Cerebellar nuclear complex (tissue), 1 donor: Measurements from ENCODE around the gene STK31.
"Not testable (repeated sequence)": the region's sequence is repeated elsewhere in the genome, so short reads cannot be mapped to it uniquely, and the experiment has no call there.

ENCODE experiments used
- DNase-seq, 2 experiments: peaks; one replicate each; lab custom pipeline; 2025; lab: John Stamatoyannopoulos, UW

Gene STK31

GRCh38 chr7:23710000-23710399, at the start of gene STK31:
STK31 (plus strand) TSS chr7:23710219; CDS start chr7:23710286, 67 bp downstream.
- no peak for DNase-seq

GRCh38 chr7:23661385-23661784, 48.6 kb upstream of the STK31 start:
- no peak for DNase-seq

DNA sequence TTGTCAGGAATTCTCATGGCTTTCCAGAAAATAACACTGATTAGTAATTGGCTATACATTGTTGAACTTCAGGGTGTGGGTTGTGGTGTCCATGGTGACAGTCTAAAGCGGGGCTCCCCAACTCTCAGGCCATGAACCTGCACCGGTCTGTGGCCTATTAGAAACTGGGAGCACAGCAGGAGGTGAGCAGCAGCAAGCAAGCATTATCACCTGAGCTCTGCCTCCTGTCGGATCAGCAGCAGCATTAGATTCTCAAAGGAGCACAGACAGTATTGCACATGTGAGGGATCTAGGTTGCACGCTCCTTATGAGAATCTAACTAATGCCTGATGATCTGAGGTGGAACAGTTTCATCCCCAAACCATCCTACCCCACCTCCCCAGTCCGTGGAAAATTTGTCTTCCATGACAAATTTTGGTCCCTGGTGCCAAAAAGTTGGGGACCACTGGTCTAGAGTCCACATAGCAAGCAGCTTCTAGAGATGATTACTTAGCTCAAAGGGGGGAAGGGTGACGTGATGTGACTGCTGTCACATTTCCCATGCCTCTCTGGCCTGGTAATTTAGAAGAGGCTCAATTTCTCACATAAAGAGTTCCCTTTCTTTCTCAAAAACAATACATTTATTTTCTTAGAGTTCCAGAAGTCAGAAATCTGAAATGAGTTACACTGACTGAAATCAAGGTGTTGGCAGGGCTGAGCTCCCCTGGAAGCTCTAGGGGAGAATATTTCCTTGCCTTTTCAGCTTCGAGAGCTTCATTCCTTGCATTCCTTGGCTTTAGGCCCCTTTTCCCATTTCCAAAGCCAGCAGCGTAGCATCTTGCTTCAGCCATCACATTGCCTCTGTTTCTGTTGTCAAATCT, 47.7 kb upstream of the STK31 start:
- no peak for DNase-seq

GRCh38 chr7:23662984-23663313, 47.1 kb upstream of the STK31 start:
- no peak for DNase-seq

- no peak for DNase-seq
Measured at GRCh38 chr7:23664122-23664521, 45.9 kb upstream of the STK31 start.

DNA sequence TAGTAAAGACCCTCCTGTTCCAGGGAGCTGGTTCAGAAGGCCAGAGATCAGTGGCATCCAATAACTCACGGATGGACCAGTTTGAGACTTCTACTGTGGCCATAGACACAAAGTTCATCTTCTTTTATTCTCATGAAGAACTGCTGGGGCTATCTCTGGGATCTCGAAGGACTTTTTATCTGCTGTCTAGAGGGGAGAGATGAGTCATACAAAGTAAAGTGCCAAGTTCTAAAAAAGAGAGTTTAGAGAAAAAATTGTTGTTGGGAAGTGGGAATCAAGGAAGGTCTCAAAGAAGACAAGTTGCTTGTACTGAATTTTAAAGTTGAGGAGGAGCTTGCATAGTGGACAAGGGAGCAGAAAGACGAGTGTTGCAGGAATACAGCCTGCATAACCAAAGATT, 38.0 kb upstream of the STK31 start:
- no peak for DNase-seq

- DNase-seq, result no peak
Measured at GRCh38 chr7:23679898-23680413, 30.1 kb upstream of the STK31 start, which contains the start of gene FAM221A. FAM221A (plus strand) TSS chr7:23680199; CDS start chr7:23680219, 20 bp downstream.

GRCh38 chr7:23680414-23681405, 29.3 kb upstream of the STK31 start:
- DNase-seq, result no peak

- not testable (repeated sequence) for DNase-seq
Measured at GRCh38 chr7:23684041-23684440, 26.0 kb upstream of the STK31 start.

DNA sequence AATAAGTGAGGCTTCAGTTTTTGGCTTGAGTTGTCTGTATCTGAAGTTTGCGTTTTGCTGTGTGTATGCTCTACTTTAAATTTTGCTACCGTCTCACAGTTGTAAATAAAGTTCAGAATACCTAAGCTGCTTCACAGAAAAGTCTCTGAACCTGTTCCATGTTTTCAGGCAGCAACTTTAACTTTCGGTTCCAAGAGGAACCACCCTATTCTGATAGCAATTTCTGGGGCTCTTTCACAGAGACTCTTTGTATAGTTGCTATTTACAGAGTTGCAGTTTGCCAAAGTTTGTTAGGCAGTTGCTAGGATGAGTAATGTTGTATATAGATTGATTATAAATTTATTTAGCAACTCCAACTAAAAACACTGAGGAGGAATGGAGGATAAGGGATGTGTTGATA, 24.3 kb upstream of the STK31 start:
- DNase-seq, result no peak

- DNase-seq, result no peak
Measured at GRCh38 chr7:23687011-23687410, 23.0 kb upstream of the STK31 start.

GRCh38 chr7:23689165-23689564, 20.9 kb upstream of the STK31 start:
- DNase-seq, result no peak

GRCh38 chr7:23691320-23691719, 18.7 kb upstream of the STK31 start:
- no peak for DNase-seq

- DNase-seq, result no peak
Measured at GRCh38 chr7:23693224-23693623, 16.8 kb upstream of the STK31 start.

DNA sequence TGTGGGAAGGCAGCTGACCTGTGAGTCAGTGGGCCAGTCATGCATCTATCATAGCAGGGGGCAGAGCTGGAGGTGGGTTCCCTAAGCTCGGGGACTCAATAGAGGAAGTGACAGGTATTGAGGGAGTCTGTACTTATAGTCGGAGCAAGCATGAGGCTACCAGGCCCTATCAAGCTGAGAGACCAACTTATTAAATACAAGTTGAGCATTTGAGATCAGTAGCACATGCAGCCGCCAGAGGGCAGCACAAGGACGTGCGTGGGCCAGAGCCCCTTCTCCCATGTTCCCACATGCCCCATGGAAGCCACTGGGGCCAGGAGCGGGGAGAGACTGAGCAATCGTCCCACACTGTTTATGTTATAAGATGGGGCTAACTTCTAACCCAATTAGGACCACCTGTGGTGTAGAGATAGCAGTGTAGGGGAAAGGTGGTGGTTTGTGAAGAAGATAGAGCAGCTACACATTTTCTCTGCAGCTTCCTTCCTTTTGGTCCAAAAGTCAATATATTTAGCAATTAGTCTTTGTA, 13.0 kb upstream of the STK31 start:
- no peak for DNase-seq

DNA sequence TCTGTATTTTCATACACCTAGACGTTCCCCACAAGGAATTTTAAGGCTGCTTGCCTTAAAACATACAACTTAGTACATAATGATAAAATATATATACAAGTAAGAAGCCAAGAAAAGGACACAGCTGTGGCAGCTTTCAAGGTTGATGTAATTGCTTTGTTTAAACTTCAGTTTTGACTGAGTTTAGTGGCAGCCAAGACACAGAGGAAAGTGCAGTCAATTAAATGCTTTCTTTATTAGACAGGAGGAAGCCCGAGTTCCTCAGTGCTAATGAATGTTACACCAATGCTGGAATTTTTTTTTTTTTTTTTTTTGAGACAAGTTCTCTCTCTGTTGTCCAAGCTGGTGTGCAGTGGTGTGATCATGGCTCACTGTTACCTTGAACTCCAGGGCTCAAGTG, 11.2 kb upstream of the STK31 start:
- no peak for DNase-seq

DNA sequence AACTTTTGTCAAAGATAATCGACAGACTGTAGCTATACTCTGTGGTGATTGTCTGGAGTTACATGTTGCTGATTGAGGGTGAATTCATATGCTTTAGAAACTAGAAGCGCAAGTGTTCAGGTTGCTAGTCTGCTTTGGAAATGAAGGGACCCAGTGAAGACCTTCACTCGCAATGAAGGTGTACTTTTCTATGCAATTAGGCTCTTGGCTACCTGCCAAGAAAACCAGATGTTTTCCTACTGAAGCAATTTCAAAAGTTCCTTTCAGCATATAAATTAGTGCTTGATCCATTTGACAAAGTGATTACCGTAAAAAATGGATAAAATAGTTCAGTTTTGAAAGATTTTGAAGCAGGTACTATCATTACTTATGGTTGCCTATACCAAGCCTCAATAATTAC, 10.0 kb upstream of the STK31 start:
- DNase-seq, result no peak

GRCh38 chr7:23709081-23709750, 803 bp upstream of the STK31 start:
- DNase-seq, result no peak

DNA sequence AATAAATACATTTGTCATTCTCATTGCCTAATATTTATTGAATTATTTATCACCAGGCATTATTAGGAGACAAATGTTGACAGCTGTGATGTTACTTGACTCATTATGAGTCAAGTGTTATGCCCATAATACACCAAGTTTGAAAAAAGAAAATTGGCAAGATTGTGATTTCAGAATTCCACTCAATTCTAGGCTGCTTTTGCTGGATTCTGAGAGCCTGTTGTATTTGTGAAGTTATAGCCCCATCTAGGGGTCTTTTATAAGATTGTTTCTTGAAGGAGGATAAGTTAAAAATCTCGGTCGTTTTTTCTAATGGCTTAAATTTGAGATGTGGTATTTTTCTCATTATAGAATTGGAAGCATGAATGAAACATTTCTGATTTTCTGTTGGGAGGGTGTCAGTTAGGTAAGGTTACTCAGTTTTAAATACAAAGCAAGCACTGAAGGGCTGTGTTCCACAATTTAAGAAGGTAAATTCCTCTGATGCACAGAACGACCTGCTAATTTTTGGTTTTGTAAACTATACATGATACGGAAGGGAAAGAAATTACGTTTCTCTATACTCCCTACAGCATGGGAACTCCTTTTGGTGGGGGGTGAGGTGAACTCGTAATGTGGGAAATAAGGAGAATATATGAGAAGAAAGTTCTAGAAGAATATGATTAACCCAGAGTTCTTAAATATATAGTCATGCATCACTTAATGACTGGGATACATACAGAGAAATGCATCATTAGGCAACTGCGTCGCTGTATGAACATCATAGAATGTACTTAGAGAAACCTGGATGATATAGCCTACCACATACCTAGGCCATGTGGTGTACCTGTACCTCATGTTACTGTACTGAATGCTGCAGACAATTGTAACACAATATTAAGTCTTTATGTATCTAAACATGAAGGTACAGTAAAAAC, 2.6 kb downstream of the STK31 start:
- DNase-seq, result no peak

- DNase-seq, result no peak
Measured at GRCh38 chr7:23713285-23714149, 3.5 kb downstream of the STK31 start.
